Activated CD8-positive, alpha-beta memory T cell treated with anti-CD3 and anti-CD28 coated beads, Interleukin-2, amount 10 ng/mL, durations not matched to agents 7 days and 5 days (primary cell): ENCODE measurements around the gene CCL22. TPM values are rescaled to one million over a fixed set of nuclear protein-coding genes. Genes with fewer than 3 reads are reported as not detected.
"Not testable (repeated sequence)": the region's sequence is repeated elsewhere in the genome, so short reads cannot be mapped to it uniquely, and the experiment has no call there.

Experiments
- ATAC-seq: fragments of 150-1000 bp; cut with Tn5 transposase; one replicate; pipeline ENCODE4 v1.10.0; 2021; ENCODE audit warnings: moderate library complexity
- CTCF ChIA-PET: fragments of 350-600 bp; sonication (Branson Sonifier 250); formaldehyde crosslinking; loops from one replicate; lab custom pipeline; 2021; ENCODE audit warnings: antibody characterized with exemption; lab: Charles Lee
- DNase-seq: peaks from one replicate; pipeline ENCODE4 v3.0.0-alpha.2; 2020
- H3K27ac Mint-ChIP-seq: one replicate; pipeline ENCODE4 v1.8.0; 2021; ENCODE audit warnings: mild to moderate bottlenecking, mixed read lengths
- H3K27me3 Mint-ChIP-seq: one replicate; pipeline ENCODE4 v1.8.0; 2021; ENCODE audit warnings: mixed read lengths
- H3K36me3 Mint-ChIP-seq: one replicate; pipeline ENCODE4 v1.8.0; 2021; ENCODE audit warnings: mild to moderate bottlenecking, mixed read lengths
- H3K4me1 Mint-ChIP-seq: one replicate; pipeline ENCODE4 v1.8.0; 2021; ENCODE audit warnings: mixed read lengths
- H3K4me3 Mint-ChIP-seq: one replicate; pipeline ENCODE4 v1.8.0; 2021; ENCODE audit warnings: mild to moderate bottlenecking, moderate library complexity, mixed read lengths
- H3K9me3 Mint-ChIP-seq: one replicate; pipeline ENCODE4 v1.8.0; 2022; ENCODE audit warnings: low read depth, mixed read lengths
- total RNA-seq, 2 experiments: library from RNA; stranded (reverse); gene quantifications; one replicate each; pipeline ENCODE4 v1.2.3, GENCODE V29; 2021

The CCL22 gene
- total RNA-seq, 2 experiments from 2014 or later: 10.0 TPM; not detected in 1

GRCh38 chr16:57373117-57373947 lies 14.7 kb downstream of the CCL22 start:
- CTCF ChIA-PET: no interaction called here
- H3K4me3 Mint-ChIP-seq: no peak overlapping the region

GRCh38 chr16:57374067-57374534 lies 15.5 kb downstream of the CCL22 start:
- DNase-seq (no peak), ATAC-seq (no peak)
- Mint-ChIP-seq H3K36me3 (no peaks in the 10 kb centered on the region), H3K27me3 (peaks cover 5% of the 10 kb centered on the region), H3K27ac (no peak overlapping the region), H3K4me3 (no peak overlapping the region), H3K4me1 (peaks cover 14% of the 10 kb centered on the region), H3K9me3 (no peaks in the 10 kb centered on the region)
- CTCF ChIA-PET: no interaction called here

More at GRCh38 chr16:57373117-57373947, 14.7 kb downstream of the CCL22 start:
- Mint-ChIP-seq H3K36me3 (no peaks in the 10 kb centered on the region), H3K27ac (no peak overlapping the region), H3K27me3 (peaks cover 7% of the 10 kb centered on the region), H3K9me3 (no peaks in the 10 kb centered on the region), H3K4me1 (peaks cover 11% of the 10 kb centered on the region)
- DNase-seq (no peak), ATAC-seq (no peak)

- H3K27me3 Mint-ChIP-seq, H3K9me3 Mint-ChIP-seq, H3K27ac Mint-ChIP-seq, ATAC-seq, DNase-seq, H3K36me3 Mint-ChIP-seq, H3K4me3 Mint-ChIP-seq, CTCF ChIA-PET: not testable (repeated sequence)
- H3K4me1 Mint-ChIP-seq: peaks cover 14% of the 10 kb centered on the region
These were observed 16.4 kb downstream of the CCL22 start for GRCh38 chr16:57374925-57375465.

- no peak overlapping the region for H3K4me3 Mint-ChIP-seq
- H3K36me3 Mint-ChIP-seq: no peaks in the 10 kb centered on the region
- ATAC-seq (no peak), DNase-seq (no peak)
- H3K27ac Mint-ChIP-seq: no peak overlapping the region
- H3K4me1 Mint-ChIP-seq: peaks cover 20% of the 10 kb centered on the region
- CTCF ChIA-PET: no interaction called here
- H3K9me3 Mint-ChIP-seq: no peaks in the 10 kb centered on the region
- H3K27me3 Mint-ChIP-seq: no peaks in the 10 kb centered on the region
These were observed 17.8 kb downstream of the CCL22 start for GRCh38 chr16:57376313-57376818.

- no peak overlapping the region for H3K4me3 Mint-ChIP-seq
- H3K36me3 Mint-ChIP-seq: no peaks in the 10 kb centered on the region
- H3K27ac Mint-ChIP-seq: no peak overlapping the region
- H3K9me3 Mint-ChIP-seq: no peaks in the 10 kb centered on the region
- CTCF ChIA-PET: interaction anchor here (1.2 to 1.6 kb wide), 2 partner anchors 11 to 40 kb away, joined by 3 to 6 read pairs; no protein-coding TSS in a partner anchor
- no peaks in the 10 kb centered on the region for H3K27me3 Mint-ChIP-seq
- DNase-seq (peak; percentile 76), ATAC-seq (peak; percentile 79)
- peaks cover 22% of the 10 kb centered on the region for H3K4me1 Mint-ChIP-seq
These were observed 18.7 kb downstream of the CCL22 start for GRCh38 chr16:57377080-57377841.

- H3K36me3 Mint-ChIP-seq: no peaks in the 10 kb centered on the region
- no peaks in the 10 kb centered on the region for H3K9me3 Mint-ChIP-seq
- no peak for DNase-seq
- H3K27ac Mint-ChIP-seq: no peak overlapping the region
- CTCF ChIA-PET: no interaction called here
- ATAC-seq: no peak
- H3K4me3 Mint-ChIP-seq: no peak overlapping the region
- no peaks in the 10 kb centered on the region for H3K27me3 Mint-ChIP-seq
- H3K4me1 Mint-ChIP-seq: peaks cover 22% of the 10 kb centered on the region
These were observed 21.0 kb downstream of the CCL22 start for GRCh38 chr16:57379579-57379978.

GRCh38 chr16:57380671-57381462 lies 22.3 kb downstream of the CCL22 start:
- H3K4me3 Mint-ChIP-seq: no peak overlapping the region
- DNase-seq (no peak), ATAC-seq (no peak)
- H3K27me3 Mint-ChIP-seq: no peaks in the 10 kb centered on the region
- peaks cover 22% of the 10 kb centered on the region for H3K4me1 Mint-ChIP-seq
- H3K36me3 Mint-ChIP-seq: no peaks in the 10 kb centered on the region
- no peaks in the 10 kb centered on the region for H3K9me3 Mint-ChIP-seq
- CTCF ChIA-PET: interaction anchor here (1.0 kb wide), 1 partner anchor 36 kb away, joined by 3 read pairs; no protein-coding TSS in a partner anchor
- H3K27ac Mint-ChIP-seq: no peak overlapping the region

GRCh38 chr16:57381791-57382534 lies 23.4 kb downstream of the CCL22 start:
- peaks cover 22% of the 10 kb centered on the region for H3K4me1 Mint-ChIP-seq
- H3K4me3 Mint-ChIP-seq: no peak overlapping the region
- H3K9me3 Mint-ChIP-seq: no peaks in the 10 kb centered on the region
- no peak overlapping the region for H3K27ac Mint-ChIP-seq
- DNase-seq: no peak
- CTCF ChIA-PET: no interaction called here
- no peak for ATAC-seq
- H3K27me3 Mint-ChIP-seq: no peaks in the 10 kb centered on the region
- H3K36me3 Mint-ChIP-seq: no peaks in the 10 kb centered on the region

- ATAC-seq (no peak), DNase-seq (no peak)
- H3K36me3 Mint-ChIP-seq: no peaks in the 10 kb centered on the region
- peaks cover 16% of the 10 kb centered on the region for H3K4me1 Mint-ChIP-seq
- H3K27ac Mint-ChIP-seq: no peak overlapping the region
- no peaks in the 10 kb centered on the region for H3K9me3 Mint-ChIP-seq
- no peaks in the 10 kb centered on the region for H3K27me3 Mint-ChIP-seq
- no peak overlapping the region for H3K4me3 Mint-ChIP-seq
- CTCF ChIA-PET: no interaction called here
These were observed 24.1 kb downstream of the CCL22 start for GRCh38 chr16:57382535-57383275.

- CTCF ChIA-PET: no interaction called here
- Mint-ChIP-seq H3K27me3 (no peaks in the 10 kb centered on the region), H3K36me3 (no peaks in the 10 kb centered on the region), H3K27ac (no peak overlapping the region), H3K9me3 (no peaks in the 10 kb centered on the region), H3K4me1 (peaks cover 14% of the 10 kb centered on the region), H3K4me3 (no peak overlapping the region)
- DNase-seq: no peak
- ATAC-seq: no peak
These were observed 25.0 kb downstream of the CCL22 start for GRCh38 chr16:57383276-57384247.
